A204.1 (cell line): Measurements from ENCODE around the gene MYOZ3.

Experiments used
- FAIRE-seq: peaks from 2 replicates; lab custom pipeline; 2012; peaks lifted over from hg19 to GRCh38; lab: Jason Lieb, UNC

Gene MYOZ3

DNA sequence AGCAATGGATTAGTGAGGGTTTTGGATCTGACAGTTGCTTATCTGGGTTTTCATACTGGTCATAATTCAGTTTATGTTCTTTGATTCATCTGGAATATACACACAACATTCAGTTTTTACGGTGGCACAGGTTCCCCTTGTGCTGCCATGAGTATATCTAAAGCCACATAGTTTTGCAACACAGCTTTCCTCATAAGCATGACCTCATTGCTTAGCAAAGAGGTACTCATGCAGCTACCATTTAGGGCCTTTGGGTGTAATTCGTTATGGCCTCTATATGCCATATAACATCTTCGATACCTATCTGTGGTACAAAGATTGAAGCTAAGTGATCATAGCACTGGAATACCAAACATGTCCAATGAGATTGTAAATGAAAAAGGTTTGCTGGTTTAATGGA is 42.7 kb downstream of the MYOZ3 start:
- FAIRE-seq, result no peak

DNA sequence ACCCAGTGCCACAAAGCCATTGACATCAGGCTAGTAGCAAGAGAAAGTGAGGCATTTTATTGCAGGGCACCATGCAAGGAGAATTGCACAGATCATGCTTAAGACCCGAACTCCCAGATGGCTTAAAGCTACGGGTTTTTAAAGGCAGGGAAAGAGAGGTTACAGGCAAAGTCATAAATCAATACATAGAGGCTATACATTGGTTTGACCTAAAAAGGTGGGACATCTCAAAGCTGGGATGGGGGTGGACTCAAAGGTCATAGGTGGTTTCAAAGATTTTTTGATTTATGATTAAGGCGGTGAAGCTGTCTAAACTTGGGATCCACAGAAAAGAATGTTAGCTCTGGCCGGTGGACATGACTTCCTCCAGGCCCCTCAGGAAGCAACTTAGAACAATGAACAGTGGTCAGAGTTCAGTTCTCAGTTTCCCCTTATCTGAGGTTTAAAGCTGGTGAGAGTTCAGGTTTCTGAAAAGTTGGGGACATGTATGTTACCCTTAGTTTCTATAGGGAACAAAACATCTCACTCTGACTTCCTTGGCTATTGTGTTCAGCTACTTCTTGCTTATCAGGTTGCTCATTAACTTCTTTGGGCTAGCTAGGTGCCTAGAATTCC is 45.8 kb downstream of the MYOZ3 start:
- no peak for FAIRE-seq

DNA sequence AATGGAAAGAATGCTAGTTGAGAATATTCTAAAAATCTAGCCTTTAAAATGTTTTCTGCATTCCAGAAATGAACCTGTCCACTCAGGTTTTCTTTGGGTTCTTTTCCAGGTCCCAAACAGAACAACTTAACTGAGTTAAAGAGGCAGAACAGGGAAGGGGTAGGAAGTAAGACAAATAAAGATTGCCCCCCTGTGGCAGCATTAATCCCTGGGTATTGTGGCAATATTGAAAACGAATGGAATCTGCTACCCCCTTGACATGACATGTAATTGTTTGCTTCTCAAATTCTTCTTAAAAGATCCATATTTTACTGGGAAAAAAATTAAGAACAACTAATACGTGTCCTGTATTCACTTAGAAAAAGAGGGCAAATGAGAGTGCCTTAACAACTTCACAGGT is 49.1 kb downstream of the MYOZ3 start:
- no peak for FAIRE-seq

DNA sequence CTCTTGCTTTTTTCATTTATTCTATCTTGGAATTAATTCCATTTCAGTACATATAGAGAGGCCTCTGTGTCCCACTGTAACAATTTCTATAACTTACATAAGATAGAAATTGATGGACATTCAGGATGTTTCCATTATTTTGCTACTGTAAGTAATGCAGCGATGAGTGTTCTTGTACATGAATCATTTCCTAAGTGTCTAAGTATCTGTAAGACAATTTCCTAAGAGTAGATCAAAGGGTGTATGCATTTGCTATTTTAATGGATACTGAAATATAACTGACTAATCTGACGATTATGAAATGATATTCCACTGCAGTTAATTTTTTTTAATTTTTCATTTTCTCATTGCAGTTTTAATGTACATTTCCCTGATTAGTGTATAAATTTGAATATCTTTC is 62.8 kb downstream of the MYOZ3 start:
- FAIRE-seq, result no peak
